GM15510 (cell line): ENCODE results near the gene TRAPPC2L.

Experiments used
- POLR2A ChIP-seq: IDR thresholded peaks from 3 replicates; pipeline ENCODE4 v1.6.1; 2011; ENCODE audit warnings: borderline replicate concordance; ENCODE audit not compliant: insufficient read length; ENCODE audit errors: extremely low read depth

Gene TRAPPC2L

DNA sequence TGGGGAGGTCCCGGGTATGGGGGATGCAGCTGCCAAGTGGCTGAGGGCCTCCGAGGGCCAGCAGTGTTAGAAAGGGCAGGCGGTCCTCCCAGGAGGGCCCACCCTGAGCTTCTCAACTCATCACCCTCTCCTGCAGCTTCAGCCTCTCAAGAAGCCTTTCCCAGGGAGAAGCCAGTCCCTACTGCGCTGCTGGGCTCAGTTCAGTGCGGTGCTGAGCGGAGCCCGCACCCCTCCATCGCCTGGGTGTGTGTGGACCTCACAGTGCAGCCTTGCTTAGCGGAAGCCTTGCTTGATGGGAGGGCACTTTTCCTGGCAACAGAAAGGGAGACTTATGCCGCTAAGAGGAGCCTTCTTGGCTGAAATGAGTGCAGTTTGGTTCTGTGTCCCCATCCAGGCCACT lies 41.7 kb upstream of the TRAPPC2L start:
- TF ChIP-seq POLR2A: no peak

DNA sequence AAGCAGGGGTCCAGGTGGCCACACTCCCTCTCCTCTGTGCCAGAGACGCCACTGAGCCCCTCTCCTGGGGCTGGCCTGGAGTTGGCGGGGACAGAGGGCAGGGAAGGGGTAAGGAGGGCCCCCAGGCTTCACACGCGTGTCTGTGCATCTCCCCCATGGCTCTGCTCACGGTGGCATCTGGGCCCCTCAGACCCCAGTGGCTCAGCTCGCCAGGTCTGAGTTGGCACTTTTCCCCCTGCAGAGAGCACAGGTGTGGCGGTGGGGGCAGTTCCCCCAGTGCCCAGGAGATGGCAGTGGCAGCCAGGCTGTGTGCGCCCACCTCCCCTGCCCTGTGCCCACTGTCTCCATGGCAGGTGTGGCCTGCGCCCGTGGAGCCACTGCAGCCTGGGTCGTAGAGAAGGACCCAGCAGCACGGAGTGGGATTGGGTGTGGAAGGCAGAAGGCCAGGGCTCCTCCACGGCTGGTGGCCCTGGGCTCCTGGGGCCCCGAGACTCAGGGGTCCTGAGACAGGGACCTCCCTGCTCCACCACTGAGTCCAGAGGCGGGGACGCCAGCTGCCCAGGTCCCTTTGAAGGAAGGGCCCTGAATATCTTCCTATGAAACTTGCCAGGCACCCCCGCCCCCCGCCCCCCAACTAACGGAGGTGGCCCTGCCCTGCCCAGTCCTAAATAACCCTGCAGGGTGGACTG lies 40.9 kb upstream of the TRAPPC2L start:
- no peak for TF ChIP-seq POLR2A

DNA sequence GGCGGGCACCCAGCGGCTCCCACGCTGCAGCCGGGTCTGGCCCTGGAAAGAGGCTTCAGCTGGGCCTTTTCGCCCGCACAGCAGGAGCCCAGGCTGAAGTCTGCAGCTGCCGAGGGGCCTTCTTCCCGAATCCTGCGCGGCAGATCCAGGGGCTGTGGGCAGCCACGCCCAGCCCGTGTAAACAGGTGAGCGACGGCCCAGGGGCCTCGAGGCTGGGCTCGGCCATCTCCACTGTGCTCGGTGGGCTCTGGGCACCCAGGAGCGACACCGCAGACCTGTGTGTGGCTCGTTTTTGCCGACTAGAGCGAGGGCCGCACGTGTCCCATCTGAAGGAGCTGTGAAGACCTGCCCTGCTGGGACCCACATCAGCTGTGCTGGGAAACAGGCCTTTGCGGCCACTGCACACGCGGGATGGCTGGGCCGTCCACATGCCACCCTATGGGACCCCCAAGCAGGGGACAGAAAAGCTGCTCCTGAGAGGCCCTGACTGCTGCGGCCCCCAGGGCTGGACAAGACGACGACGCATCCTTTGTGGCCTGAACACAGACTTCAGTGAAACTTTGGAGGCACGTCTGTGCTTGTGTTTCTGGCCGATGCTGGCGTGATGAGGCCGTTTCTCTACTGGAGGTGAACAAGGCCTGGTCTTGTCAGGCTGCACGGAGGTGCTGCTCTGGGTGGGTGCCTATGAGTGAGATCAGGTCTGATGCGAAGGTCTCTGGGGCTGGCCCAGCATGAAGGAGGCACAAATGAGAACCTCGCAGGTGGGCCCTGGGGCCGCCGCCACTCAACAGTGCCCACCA lies 40.0 kb upstream of the TRAPPC2L start:
- no peak for TF ChIP-seq POLR2A

DNA sequence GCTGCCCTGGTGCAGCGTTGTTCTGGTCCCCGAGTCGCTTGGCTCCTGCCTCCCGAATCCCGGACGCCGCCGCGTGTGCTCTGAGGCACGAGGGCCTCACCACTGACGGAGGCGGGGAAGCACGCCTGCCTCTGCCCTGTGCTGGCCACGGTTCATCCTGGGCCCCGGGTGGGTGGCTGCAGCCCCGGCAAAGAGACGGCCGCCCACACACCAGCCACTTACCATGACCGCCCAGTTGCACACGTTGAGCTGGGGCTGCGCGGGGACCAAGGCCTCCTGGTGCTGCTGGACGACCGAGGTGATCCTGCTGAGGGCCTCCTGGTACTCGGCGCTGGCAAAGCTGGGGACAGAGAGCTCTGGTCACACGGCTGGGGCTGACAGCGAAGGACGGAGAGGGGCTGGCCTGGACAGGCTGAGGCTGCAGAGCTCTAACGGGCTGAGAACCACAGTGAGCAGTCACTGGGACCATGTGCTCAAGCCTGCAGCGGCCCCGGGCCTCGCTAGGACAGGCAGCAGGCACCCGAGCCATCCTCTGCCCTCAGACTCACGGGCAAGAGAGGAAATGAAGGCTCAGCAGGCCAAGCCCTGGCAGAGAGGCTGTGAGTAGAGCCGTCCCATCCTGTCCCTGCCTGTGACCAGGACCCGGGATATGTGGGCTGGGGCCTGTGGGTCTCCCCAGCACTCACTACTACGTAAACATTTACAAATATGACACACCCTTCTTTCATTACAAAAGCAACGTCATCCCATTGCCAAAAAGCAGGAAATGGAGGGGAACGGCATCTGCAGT lies 38.9 kb upstream of the TRAPPC2L start:
- TF ChIP-seq POLR2A: no peak

DNA sequence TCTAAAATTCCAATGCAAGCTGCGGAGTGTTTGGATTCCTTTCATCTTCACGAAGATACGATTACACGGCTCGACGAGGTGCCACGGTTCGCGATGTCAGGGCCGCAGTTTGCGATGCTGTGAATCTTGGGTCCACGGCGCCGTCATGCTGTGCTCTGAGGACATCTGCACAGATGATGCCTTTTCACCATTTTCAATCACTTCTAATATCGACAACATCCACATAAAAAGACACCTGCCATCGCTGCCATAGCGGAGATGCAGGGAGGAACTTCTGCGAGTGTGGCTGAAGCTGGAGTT lies 38.4 kb upstream of the TRAPPC2L start:
- no peak for TF ChIP-seq POLR2A

DNA sequence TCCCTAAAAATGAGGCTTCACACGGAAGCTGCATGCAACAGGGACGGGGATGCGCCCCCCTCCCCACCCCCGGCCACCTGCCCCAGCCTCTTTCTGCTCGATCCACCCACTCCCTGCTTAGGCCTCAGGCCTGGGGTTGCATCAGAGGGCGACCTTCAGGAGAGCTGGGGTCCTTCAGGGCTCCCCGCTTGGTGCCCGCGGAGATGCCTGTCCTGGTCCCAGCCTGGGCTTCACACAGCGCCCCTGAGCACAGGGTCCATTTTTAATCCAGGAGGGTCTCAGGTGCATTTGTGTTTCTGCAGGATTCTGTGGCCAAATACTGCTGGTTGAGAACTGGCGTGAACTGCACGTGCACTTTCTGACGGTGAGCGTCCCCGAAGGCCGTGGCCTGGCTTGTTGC lies 37.8 kb upstream of the TRAPPC2L start:
- no peak for TF ChIP-seq POLR2A

DNA sequence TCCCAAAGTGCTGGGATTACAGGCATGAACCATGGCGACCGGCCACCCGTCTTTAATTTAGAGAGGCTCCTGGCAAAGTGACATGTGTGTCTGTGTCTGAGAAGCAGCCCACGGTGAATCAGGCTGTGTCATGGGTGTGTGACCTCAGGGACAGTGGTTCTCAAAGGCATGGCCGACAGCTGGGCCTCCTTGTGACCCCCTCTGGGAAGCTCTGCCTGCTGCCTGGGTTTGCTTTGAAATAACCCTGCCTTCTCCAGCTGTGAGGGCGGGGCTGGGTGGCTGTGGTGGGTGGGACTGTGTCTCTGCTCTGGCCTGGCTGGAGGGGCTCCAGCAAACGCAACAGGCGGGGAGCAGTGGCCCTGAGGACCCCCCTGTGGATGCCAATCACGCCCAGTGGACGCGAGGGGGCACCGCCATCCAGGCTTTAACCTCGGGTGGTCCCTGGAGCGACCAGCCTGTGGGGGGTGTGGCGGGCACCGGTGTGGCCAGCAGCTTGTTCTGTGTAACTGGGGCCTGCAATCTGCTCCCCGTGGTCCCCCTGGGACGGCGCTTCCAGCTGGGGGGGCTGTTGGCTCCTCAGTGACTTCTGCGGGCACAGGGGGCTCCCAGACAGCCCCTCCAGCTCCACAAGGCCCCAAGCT lies 36.4 kb upstream of the TRAPPC2L start:
- TF ChIP-seq POLR2A: no peak

DNA sequence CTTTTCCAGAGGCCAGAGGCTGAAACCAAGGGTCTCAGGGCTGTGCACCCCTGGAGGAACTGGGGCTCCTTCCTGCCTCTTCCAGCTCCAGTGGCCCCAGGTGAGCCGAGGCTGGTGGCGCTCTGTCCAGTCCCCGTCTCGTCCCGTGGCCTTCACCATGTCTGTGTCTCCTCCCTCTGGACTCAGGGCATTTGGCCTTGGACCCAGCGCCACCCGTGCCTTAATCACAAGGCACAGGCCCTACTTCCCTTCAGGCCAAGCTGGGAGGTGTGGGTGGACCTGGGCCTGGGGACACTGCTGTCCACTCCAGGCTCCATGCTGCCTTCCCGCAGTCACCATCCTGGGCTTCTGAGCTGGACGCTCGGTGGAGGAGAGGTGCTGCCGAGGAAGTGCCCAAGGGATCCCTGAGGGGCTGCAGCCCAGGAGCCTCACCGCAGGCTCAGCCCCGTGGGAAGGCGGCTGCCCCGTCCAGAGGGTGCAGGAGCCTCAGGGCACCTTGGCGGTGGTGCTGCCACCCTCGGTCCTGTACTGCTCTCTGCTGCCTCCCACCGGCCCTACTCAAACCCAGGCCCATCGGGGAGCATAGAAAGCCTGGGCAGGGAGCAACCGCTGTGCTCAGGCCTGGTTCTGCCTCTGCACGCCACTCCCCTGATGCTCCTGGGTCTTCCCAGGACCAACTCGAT lies 35.6 kb upstream of the TRAPPC2L start:
- no peak for TF ChIP-seq POLR2A

DNA sequence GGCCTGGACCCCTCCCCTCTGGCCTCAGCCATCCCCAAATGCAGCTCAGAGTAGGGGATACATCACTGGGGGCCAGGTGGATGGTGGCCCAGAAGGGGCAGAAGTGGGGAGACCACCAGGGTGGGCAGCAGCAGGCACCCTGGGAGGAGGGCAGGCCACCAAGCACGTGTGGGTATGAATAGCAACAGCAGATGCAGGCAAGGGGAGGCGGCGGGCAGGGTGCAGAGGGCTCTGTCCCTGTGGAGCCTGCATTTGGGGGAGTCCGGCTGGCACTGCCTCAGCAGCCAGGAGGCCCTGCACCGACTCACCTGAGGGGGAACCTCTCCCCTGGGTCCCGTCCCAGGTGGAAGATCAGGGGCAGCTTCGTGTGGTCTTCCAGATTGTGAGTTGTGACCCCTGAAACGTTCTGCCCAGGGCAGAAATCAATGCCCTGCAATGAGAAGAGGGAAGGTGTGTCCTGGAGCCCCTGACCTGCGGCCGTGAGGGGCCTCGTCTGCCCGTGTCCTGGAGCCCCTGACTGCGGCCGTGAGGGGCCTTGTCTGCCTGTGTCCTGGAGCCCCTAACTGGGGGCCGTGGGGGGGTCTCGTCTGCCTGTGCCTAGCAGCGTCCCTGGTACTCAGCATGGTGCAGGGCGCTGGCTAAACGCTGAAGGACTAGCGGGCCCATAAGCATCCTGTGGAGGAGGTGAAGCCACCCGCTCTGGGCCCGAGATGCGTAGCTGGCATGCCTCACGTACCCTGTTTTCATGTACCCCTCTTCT lies 34.5 kb upstream of the TRAPPC2L start:
- no peak for TF ChIP-seq POLR2A

DNA sequence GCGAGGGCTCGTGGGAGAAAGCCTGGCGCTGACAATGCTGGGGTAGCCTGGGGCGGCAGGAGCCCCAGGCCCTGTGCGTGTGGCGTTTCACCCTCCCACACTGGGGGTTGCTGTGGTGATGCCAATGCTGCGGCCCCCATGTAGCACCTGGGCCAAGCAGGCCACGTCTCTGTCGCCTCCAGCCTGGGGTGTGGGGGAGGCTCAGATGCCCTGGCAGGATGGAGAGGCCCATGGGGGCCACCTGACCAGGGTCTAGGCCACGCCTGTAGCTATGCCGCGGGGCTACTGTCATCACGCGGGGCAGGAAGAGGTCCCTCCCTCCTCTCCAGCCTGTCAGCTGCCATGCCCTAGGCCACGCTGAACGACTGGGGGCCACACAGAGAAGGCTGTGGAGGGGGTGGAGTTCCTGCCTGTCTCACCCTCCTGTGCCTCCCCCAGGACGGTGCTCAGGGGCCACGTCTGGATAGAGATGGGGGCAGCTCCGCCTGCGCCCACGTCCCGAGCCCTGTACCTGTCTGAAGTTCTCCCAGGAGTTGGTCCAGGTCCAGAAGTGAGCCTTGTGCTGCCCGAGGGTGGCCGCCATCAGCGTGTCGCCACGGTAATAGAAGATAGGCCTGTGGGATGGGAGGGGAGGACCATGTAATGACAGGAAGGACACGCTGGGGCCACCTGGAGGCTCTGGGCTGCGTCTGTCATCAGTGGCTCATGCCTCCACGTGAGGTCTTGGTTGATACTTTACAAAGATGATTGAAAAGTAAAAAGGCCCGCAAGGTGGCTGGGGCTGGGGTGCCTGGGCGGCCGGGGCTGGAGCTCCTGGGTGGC lies 32.5 kb upstream of the TRAPPC2L start:
- no peak for TF ChIP-seq POLR2A

DNA sequence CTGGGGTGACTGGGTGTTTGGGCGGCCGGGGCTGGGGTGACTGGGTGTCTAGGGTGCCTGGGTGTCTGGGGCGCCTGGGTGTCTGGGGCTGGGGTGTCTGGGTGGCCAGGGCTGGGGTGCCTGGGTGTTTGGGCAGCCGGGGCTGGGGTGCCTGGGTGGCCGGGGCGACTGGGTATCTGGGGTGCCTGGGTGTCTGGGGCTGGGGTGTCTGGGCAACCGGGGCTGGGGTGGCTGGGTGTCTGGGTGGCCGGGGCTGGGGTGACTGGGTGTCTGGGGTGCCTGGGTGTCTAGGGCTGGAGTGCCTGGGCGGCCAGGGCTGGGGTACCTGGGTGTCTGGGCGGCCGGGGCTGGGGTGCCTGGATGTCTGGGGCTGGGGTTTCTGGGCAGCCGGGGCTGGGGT lies 31.8 kb upstream of the TRAPPC2L start:
- TF ChIP-seq POLR2A: no peak

DNA sequence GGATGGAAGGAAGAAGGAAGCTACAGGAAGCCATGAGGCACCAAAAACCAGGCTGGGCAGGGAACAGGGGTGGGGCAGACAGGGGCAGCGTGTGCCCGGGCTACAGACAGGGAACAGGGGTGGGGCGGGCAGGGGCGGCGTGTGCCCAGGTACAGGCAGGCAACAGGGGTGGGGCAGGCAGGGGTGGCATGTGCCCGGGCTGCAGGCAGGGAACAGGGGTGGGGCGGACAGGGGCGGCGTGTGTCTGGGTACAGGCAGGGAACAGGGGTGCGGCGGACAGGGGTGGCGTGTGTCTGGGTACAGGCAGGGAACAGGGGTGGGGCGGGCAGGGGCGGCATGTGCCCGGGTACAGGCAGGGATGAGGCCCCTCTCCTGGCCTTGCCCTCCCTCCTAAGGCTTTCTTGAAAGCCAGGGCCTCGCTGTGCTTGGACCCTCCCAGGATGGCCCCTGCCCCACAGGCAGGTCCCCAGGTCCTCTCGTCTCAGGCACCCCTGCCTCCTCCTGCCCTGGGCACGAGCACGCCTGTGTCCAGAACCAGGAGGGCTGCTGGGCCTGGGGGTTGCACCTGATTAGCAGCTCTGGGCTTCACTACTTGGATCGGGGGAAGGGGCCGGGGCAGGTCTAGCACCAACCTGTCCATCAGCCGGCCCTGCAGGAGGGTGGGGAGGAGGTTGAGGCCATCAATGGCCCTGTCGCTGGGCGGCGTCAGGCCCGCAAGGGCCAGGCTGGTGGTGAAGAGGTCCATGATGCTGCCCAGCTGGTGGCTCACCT lies 30.7 kb upstream of the TRAPPC2L start:
- TF ChIP-seq POLR2A: no peak
